HG03139 (cell line): ENCODE results near the gene TNFSF8.

ENCODE experiments used
- ATAC-seq: cut with Tn5 transposase; IDR thresholded peaks from one replicate; pipeline ENCODE4 v1.9.1; 2021; ENCODE audit not compliant: unreplicated experiment

TNFSF8 gene

GRCh38 chr9:114937516-114937915 is 7.1 kb upstream of the TNFSF8 start:
- no peak for ATAC-seq

- no peak for ATAC-seq
Measured at GRCh38 chr9:114936581-114936980, 6.2 kb upstream of the TNFSF8 start.

DNA sequence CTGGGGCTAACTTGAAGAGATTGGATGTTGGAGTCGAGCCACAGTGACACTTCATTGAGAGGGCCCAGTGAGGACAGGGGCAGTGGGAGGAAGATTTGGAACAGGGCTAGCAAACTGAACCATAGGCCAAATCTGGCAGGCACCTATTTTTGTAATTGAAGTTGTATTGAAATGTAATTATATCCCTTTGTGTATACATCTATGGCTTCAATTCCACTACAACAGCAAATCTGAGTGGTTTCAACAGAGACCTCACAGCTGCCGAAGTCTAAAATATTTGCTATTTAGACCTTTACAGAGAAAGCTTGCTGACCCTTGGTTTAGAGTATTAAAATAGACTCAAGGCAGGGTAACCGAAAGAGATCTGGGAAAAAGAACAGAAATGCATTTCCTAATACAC is 4.7 kb upstream of the TNFSF8 start:
- no peak for ATAC-seq

GRCh38 chr9:114932502-114932901 is 2.1 kb upstream of the TNFSF8 start:
- ATAC-seq = no peak

- ATAC-seq = no peak
Measured at GRCh38 chr9:114931407-114931806, 1.0 kb upstream of the TNFSF8 start.

GRCh38 chr9:114929201-114929600 is 1.2 kb downstream of the TNFSF8 start:
- ATAC-seq = no peak

DNA sequence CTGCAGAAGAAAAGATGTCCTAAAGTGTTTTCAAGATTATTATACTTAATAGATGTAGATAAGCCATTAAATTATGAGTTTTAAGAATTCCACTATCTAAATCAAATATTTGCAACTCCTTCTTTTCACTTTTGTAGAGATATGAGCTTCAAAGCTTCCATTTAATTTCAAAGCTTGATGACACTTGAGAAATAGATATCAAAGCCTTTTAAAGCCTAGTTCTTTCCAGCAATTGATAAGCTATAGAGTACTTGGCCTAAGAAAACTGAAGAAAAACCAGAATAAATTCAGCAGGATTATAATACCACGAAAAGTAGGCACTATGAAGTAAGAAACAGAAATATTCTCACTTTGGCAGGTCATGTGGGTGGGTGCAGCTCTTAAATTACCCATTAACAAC is 1.7 kb downstream of the TNFSF8 start:
- no peak for ATAC-seq

DNA sequence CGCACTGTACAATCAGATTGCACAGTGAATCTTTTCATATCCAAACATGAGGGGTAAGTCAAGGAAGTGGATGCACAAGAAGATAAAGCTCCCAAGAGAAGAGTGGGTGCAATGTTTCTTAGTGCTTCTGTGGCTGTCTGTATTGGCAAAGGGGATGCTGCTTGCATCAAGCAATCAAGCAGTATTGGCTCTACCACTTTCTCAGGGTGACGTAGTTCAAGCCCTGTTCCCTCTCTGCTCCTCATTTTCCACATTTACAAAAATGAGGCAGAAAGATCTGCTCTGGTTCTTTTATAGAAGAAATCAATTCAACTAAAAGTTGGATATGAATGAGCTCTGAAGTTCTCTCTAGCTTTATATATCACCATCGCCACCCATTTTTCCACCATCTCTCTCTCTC is 2.3 kb downstream of the TNFSF8 start:
- ATAC-seq = no peak

DNA sequence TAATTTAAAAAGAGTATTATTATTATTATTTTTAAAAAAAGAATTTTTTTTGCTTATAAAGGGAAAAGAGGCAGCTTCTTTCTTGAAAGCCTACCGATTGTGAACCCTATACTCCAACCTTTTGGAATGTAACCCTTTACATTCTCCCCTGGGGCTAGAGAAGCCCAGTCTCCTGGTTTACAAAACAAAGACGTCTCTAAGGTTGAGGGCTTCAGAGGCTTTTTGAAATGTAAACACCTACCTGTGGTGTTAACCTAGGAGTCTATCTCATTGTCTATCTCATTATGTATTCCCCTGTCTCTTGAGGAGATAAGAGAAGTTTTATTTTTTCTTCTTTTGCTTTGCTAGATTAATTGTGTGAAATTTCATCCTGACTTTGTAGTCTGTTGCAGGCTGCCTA is 4.7 kb downstream of the TNFSF8 start:
- ATAC-seq = no peak

DNA sequence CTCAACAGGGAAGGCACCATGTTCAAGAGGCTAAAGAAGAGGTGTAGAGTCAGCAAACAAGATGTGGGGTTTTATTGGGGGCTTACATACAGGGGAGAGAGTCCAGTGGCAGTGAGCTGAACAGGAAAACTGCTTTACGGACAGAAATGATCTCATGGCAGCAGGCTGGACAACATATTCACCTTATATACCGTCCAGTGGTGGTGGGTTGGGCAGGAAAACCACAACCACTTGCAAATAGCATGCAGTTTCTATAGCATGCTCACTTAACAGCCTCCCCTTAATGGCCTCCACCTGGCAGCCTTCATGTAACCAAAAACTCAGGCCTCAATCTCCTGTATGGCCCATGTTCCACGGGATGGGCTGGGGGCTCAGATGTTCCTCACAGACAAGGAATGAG is 5.4 kb downstream of the TNFSF8 start:
- no peak for ATAC-seq

DNA sequence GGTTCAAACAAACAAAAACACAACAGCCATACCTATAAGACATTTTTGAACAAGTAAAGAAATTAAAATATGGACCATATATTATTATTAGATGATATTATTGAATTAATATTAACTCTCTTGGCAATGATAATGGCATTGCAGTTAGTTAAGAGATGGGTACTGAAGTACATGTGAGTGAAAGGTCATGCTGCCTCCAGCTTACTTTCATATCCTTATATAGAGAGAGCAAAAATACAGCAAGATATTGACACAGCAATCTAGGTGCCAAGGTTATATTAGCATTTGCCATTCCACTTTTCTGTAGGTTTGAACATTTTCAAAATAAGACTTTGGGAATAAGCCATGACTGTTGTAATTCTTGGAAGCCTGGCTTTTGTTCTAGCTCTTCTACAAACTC is 6.1 kb downstream of the TNFSF8 start:
- no peak for ATAC-seq

- no peak for ATAC-seq
Measured at GRCh38 chr9:114923918-114924317, 6.5 kb downstream of the TNFSF8 start.

DNA sequence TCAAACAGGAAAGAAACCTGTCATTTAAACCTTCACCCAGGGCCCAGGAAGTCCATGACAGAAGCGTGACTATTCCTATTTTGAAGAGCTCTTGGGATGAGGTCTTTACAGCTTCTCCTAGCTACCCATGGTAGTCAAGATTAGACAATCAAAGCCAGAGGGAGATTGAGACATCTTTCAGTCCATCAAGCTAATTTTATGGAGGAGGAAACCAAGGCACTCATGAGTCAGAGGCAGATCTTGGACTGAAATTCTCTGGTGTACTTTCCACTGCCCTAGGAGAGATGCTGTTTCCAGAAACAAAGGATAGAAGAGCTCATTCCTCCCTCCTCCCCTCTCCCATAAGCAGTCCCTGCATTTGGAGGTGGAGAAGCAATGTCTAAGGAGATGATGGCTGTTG is 9.2 kb downstream of the TNFSF8 start:
- ATAC-seq = no peak

- ATAC-seq = no peak
Measured at GRCh38 chr9:114919611-114920010, 10.8 kb downstream of the TNFSF8 start.

DNA sequence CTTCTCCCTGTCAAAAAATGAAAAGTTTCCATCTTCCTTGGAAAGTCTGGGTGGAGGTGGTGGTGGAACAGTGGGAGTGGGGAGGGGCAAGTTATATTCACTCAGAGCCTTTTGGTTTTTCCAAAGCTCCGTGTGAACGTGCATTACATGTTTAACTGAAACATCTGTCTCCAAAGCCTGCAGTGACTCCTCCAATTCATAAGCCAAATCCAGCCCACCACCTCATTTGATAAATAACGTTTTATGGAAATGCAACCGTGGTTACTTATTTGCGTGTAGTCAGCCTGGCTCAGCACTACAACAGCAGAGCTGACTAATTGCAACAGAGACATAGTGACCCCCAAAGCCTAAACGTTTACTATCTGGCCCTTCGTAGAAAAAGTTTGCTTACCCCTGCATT is 13.9 kb downstream of the TNFSF8 start:
- no peak for ATAC-seq

- ATAC-seq = no peak
Measured at GRCh38 chr9:114914139-114914538, 16.3 kb downstream of the TNFSF8 start.

DNA sequence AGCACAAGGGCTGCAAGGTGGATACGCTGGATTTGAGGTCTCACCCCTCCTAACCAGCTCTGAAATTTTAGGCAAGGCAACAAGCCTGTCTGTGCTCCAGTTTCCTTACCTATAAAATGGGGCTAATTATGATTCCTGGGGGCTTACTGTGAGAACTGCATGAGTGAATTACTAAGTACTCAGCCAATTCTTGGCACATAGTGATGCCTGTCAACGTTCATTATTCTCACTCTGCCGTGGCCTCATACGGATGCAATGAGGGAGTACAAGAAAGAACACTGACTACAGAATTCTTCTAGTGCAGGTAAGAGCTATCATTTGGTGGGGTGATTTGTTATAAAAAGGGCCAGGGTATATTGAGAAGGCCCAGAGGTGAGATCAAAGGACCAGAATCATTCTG is 16.7 kb downstream of the TNFSF8 start:
- no peak for ATAC-seq

DNA sequence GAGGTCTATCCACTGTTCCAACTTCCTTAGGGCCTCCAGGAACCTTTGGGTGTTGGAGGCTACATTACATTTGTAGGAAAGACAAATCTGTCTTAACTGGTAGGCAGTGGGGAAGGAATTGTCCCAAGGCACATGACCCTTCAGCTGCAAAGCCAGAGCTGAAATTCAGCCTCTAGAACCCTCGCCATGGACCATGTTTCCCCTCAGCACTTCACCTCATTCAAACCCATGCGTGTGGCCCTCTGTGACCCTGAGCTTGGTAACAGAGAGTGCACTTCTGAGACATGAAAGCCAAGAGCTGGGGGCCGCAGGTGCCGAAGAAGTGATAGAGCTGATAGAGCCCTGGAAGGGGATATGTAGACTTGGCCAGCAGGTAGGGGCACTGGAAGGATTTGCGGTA is 17.2 kb downstream of the TNFSF8 start:
- ATAC-seq = no peak

DNA sequence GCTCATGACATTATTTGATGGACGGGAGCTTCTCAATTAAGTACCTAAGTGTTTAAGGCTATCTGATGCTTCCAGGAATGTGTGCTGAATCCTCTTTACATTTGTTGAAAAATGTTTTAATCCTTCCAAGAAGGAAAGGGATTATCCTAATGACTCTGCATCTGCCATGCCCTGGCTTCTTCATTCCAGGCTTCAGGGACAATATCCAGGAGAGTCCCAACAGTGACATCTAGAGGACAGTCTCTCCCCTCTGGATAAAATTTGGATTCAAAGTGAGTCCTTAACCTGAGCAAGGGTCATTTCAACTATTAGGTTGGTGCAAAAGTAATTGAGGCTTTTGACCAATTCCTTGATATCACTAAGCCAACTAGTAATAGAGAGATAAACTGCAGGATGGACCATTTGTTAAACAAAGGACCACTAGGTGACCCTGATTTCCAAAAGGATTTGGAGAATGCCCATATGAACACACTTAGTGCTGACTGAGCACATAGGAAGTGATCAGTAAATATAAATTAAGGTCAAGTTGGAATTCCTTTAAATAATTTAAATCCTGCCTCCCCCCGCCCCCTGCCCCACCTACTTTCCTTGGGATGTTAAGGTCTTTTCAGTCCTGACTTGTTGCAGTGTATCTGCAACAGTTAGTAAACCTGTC is 19.1 kb downstream of the TNFSF8 start:
- no peak for ATAC-seq

- no peak for ATAC-seq
Measured at GRCh38 chr9:114910541-114910940, 19.9 kb downstream of the TNFSF8 start.

GRCh38 chr9:114909661-114910060 is 20.7 kb downstream of the TNFSF8 start:
- no peak for ATAC-seq

- no peak for ATAC-seq
Measured at GRCh38 chr9:114908805-114909448, 21.5 kb downstream of the TNFSF8 start.

GRCh38 chr9:114908104-114908622 is 22.2 kb downstream of the TNFSF8 start:
- ATAC-seq = no peak
